A375 (cell line): ENCODE data around the gene SLC16A10. TPM values are rescaled to one million over a fixed set of nuclear protein-coding genes. Genes with fewer than 3 reads are reported as not detected.

Source experiments
- small RNA-seq: library from RNA; depleted of rRNA; stranded (forward); fragments of <200 nt; gene quantifications from one replicate; pipeline ENCODE3, GENCODE V24; 2014
- total RNA-seq: library from RNA; depleted of rRNA; stranded (reverse); fragments of >200 nt; shearing (Covaris generic); gene quantifications from 2 replicates; pipeline ENCODE4 v1.2.3, GENCODE V29; 2014; rRNA removed

SLC16A10 gene, protein sequence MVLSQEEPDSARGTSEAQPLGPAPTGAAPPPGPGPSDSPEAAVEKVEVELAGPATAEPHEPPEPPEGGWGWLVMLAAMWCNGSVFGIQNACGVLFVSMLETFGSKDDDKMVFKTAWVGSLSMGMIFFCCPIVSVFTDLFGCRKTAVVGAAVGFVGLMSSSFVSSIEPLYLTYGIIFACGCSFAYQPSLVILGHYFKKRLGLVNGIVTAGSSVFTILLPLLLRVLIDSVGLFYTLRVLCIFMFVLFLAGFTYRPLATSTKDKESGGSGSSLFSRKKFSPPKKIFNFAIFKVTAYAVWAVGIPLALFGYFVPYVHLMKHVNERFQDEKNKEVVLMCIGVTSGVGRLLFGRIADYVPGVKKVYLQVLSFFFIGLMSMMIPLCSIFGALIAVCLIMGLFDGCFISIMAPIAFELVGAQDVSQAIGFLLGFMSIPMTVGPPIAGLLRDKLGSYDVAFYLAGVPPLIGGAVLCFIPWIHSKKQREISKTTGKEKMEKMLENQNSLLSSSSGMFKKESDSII
- total RNA-seq, result 2.8 and 5.1 TPM in 2 replicates

DNA sequence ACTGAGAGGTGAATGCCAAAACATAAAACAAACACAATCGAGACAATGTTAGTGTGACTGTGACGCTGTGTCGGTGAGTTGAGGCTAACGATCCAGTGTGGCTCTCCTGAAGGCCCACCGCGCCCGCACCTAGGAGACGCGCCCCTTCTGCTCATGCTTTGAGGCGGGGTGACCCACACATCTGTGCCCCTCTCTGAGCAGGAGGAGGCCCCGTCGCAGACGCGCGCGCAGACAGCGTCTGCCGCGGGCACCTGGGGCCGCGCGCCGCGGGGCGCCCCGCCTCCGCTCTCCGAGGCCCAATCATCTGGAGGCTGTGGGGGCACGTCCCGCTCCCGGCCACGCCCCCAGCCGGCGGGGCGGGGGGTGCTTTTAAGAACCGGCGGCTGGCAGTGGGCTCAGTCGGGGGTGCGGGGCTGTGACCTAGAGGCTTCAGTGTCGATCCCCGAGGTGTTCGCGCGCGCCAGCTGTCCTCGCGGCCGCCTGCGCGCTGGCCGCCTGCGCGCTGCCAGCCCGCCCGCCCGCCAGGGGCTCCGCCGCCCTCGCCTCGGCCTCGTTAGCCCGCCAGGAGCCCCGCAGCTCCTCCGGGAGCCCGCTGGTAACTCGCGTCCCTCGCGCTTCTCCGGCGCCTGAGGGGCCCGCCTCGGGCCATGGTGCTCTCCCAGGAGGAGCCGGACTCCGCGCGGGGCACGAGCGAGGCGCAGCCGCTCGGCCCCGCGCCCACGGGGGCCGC, at the start of gene SLC16A10:
Gene SLC16A10 (plus strand): TSS at position 398 of the 730 bp plus-strand sequence. CDS start 250 bp downstream, at position 648.

Small RNA genes lying within 50 kb of the gene (small RNA-seq; reads per million reads assigned to genes)
- not detected for gene RNU6-960P

Other genes with a start within 250 kb of the SLC16A10 start
- 57.1 and 72.4 TPM in 2 replicates for gene AMD1, start 212.7 kb upstream of the SLC16A10 start, total RNA-seq
- 73.9 and 77.7 TPM in 2 replicates for gene GTF3C6, start 128.8 kb upstream of the SLC16A10 start, total RNA-seq
- 40.9 and 50.3 TPM in 2 replicates for gene RPF2, start 105.5 kb upstream of the SLC16A10 start, total RNA-seq